K562 (cell line): ENCODE results near the gene UPF1. TPM values are rescaled to one million over a fixed set of nuclear protein-coding genes. Genes with fewer than 3 reads are reported as not detected.
"Not testable (repeated sequence)": the region's sequence is repeated elsewhere in the genome, so short reads cannot be mapped to it uniquely, and the experiment has no call there.

Experiments
- ATAC-seq: fragments of 200-7000 bp; cut with Tn5 transposase; 3 replicates; pipeline ENCODE4 v1.9.1; 2020; ENCODE audit warnings: moderate library complexity
- BruUV-seq: library from RNA; stranded (reverse); fragments of 400-500 nt; replicated peaks from 2 replicates; lab custom pipeline; 2021; lab: Mats Ljungman, UMichigan
- CTCF ChIA-PET: fragments of 300-600 bp; formaldehyde crosslinking; extraction: SDS; loops from one replicate; lab custom pipeline; 2021; ENCODE audit warnings: low intra/inter-chr PET ratio; lab: Yijun Ruan, JAX
- POLR2A ChIA-PET: fragments of 300-600, 350-650 bp; sonication (Branson Sonifier 250); formaldehyde crosslinking; extraction: SDS; loops from one replicate; lab custom pipeline; 2021; ENCODE audit warnings: antibody characterized with exemption, inconsistent platforms; lab: Yijun Ruan, JAX
- DNase-seq, 4 experiments: peaks; one replicate each; pipeline versions ENCODE4 v3.0.0 to v3.0.0-alpha.2; 2011 to 2018; ENCODE audit warnings: low spot score in 3 of 4, mixed read lengths in 3 of 4; ENCODE audit errors: extremely low read depth in 1 of 4
- FAIRE-seq: peaks from 2 replicates; lab custom pipeline; 2011; peaks lifted over from hg19 to GRCh38; lab: Jason Lieb, UNC
- H2AFZ ChIP-seq: 2 replicates; pipeline ENCODE4 v1.6.0; 2011; ENCODE audit warnings: low read depth, low read length, control low read depth, inconsistent platforms
- H3K27ac ChIP-seq: fragments of 200-600 bp; 3 replicates; pipeline ENCODE4 v1.8.0; 2011; ENCODE audit warnings: low read depth, mild to moderate bottlenecking, control low read depth, inconsistent platforms, low read length, moderate library complexity, mixed read lengths; ENCODE audit errors: extremely low read depth
- H3K27me3 ChIP-seq, 2 experiments: fragments of 300-600 bp in 1 of 2; 2 replicates in 1 of 2; 3 replicates in 1 of 2; pipeline versions ENCODE4 v1.6.0 to v1.8.0; 2011; ENCODE audit warnings: inconsistent platforms in 2 of 2, low read length in 2 of 2, mild to moderate bottlenecking in 1 of 2, mixed read lengths in 1 of 2, moderate library complexity in 1 of 2; ENCODE audit not compliant: control insufficient read depth in 2 of 2, insufficient read depth in 2 of 2
- H3K36me3 ChIP-seq: fragments of 300-600 bp; 3 replicates; pipeline ENCODE4 v1.8.0; 2011; ENCODE audit warnings: mild to moderate bottlenecking, low read length, inconsistent platforms; ENCODE audit not compliant: control insufficient read depth, insufficient read depth
- H3K4me1 ChIP-seq, 2 experiments: fragments of 200-600 bp in 1 of 2; replicated peaks in 1 of 2; 2 replicates in 1 of 2; 3 replicates in 1 of 2; pipeline versions ENCODE4 v1.5.1 to v1.8.0; 2011; ENCODE audit warnings: inconsistent platforms in 2 of 2, low read length in 2 of 2, mild to moderate bottlenecking in 1 of 2, mixed read lengths in 1 of 2, moderate library complexity in 1 of 2; ENCODE audit not compliant: control insufficient read depth in 2 of 2, insufficient read depth in 2 of 2
- H3K4me2 ChIP-seq: 2 replicates; pipeline ENCODE4 v1.6.1; 2011; ENCODE audit warnings: low read length, control low read depth, inconsistent platforms, mixed read lengths; ENCODE audit not compliant: insufficient read depth
- H3K4me3 ChIP-seq: fragments of 200-600 bp; sonication (generic), shearing (Covaris generic); 2 replicates; pipeline ENCODE4 v1.5.1; 2016; ENCODE audit warnings: control low read depth, inconsistent platforms
- H3K79me2 ChIP-seq: fragments of 200-600 bp; 3 replicates; pipeline ENCODE4 v1.8.0; 2011; ENCODE audit warnings: low read length, inconsistent platforms; ENCODE audit not compliant: control insufficient read depth, insufficient read depth
- H3K9ac ChIP-seq, 2 experiments: 2 replicates each; pipeline versions ENCODE4 v1.6.0 to v1.6.1; 2011; ENCODE audit warnings: low read depth in 2 of 2, low read length in 2 of 2, control low read depth in 1 of 2, inconsistent platforms in 1 of 2, mild to moderate bottlenecking in 1 of 2, mixed read lengths in 1 of 2; ENCODE audit not compliant: insufficient read depth in 1 of 2
- H3K9me1 ChIP-seq: one replicate; pipeline ENCODE4 v1.6.0; 2011; ENCODE audit warnings: inconsistent platforms, mild to moderate bottlenecking, low read length, moderate library complexity; ENCODE audit not compliant: control insufficient read depth, insufficient read depth
- H3K9me3 ChIP-seq: replicated peaks from 2 replicates; pipeline ENCODE4 v1.5.1; 2011; ENCODE audit warnings: low read depth, low read length, inconsistent platforms; ENCODE audit not compliant: control insufficient read depth, insufficient read depth
- H4K20me1 ChIP-seq: replicated peaks from 2 replicates; pipeline ENCODE4 v1.6.1; 2011; ENCODE audit warnings: low read length, inconsistent platforms, mixed read lengths; ENCODE audit not compliant: control insufficient read depth, insufficient read depth
- ATF3 ChIP-seq, 2 experiments: fragments of 450-650 bp in 1 of 2; sonication (generic) in 1 of 2; formaldehyde crosslinking in 1 of 2; IDR thresholded peaks in 1 of 2; conservative IDR thresholded peaks in 1 of 2; 2 replicates each; pipeline versions ENCODE4 v1.6.1 to v1.8.1; 2016 to 2023; ENCODE audit warnings: mild to moderate bottlenecking in 2 of 2, moderate library complexity in 2 of 2, inconsistent platforms in 1 of 2, missing genetic modification reagents in 1 of 2
- CEBPB ChIP-seq: fragments of 450-650 bp; IDR thresholded peaks from 2 replicates; pipeline ENCODE4 v1.6.1; 2016; ENCODE audit warnings: missing genetic modification characterization, missing compliant biosample characterization
- IRF9 ChIP-seq: fragments of 450-650 bp; IDR thresholded peaks from 2 replicates; pipeline ENCODE4 v1.6.1; 2016; ENCODE audit warnings: missing biosample characterization, missing genetic modification characterization
- WGBS: fragments of 100-300 bp; shearing (Covaris generic); methylation state at CpG from one replicate; pipeline ENCODE4 v1.1.6; 2016; ENCODE audit warnings: low coverage, mixed read lengths; ENCODE audit not compliant: insufficient coverage; ENCODE audit errors: missing lambda C conversion rate; 5-methylcytosine and 5-hydroxymethylcytosine counted together
- in situ Hi-C: fragments of 300-500 bp; cut with MboI; formaldehyde crosslinking; loops from 4 replicates; pipeline ENCODE4 v1.15.0; 2018; ENCODE audit warnings: inconsistent platforms, mixed read lengths
- intact Hi-C: fragments of 100-400 bp; cut with micrococcal nuclease; formaldehyde crosslinking; loops from 2 replicates; pipeline ENCODE4 v1.14.2; 2022
- polyA plus RNA-seq, 8 experiments: library from polyadenylated mRNA; depleted of rRNA in 4 of 8; stranded (reverse) in 5 of 8; unstranded in 3 of 8; fragments of >200 nt; fragmentation: Nextera tagmentation in 2 of 8; fragmentation: Illumina TruSeq in 1 of 8; extraction: Ambion mirVana in 2 of 8; extraction: Trizol in 1 of 8; gene quantifications; 2 replicates each; pipeline versions ENCODE4 v1.2.1 to v1.2.3, GENCODE V29; 2011 to 2014; ENCODE audit warnings: inconsistent platforms in 1 of 8, missing spikeins in 1 of 8
- total RNA-seq, 7 experiments: library from RNA; depleted of rRNA in 6 of 7; stranded (reverse); fragments of >200 nt in 6 of 7; fragmentation: Illumina TruSeq in 2 of 7; extraction: Trizol in 2 of 7; gene quantifications; 2 replicates each; pipeline versions ENCODE4 v1.2.1 to v1.2.3, GENCODE V29; 2011 to 2021; ENCODE audit warnings: low replicate concordance in 1 of 7

UPF1 gene
- total and polyA plus RNA-seq, 9 of the 15 experiments (the other 6 are each of a cell fraction or from before 2014, with no cell fraction given), result 0.34 to 103 (median 27.9) TPM

- H4K20me1 ChIP-seq; H3K79me2 ChIP-seq; H3K9me3 ChIP-seq; FAIRE-seq; H2AFZ ChIP-seq; ATAC-seq; intact Hi-C loops; DNase-seq; H3K4me3 ChIP-seq; H3K36me3 ChIP-seq; BruUV-seq; TF ChIP-seq ATF3 (CRISPR knock-in tag; conservative IDR thresholded peaks at IDR 0.05): not testable (repeated sequence)
- POLR2A ChIA-PET, result interaction anchor here (0.7 to 1.2 kb wide), 4 partner anchors 24 to 665 kb away, joined by 3 to 4 read pairs (median 3); no protein-coding TSS in a partner anchor
- TF ChIP-seq CEBPB (tag) (peak; percentile 38; the same call in 1 of the 2 replicates), ATF3 (IDR thresholded peaks at IDR 0.05) (peak; percentile 57), IRF9 (tag) (0 out of 2 replicates have a peak, but pooled peaks have one; percentile 33)
- TF ChIP-seq, all 486 proteins: peak for 3; not testable (repeated sequence) for 483
- in situ Hi-C loops, H3K4me2 ChIP-seq, H3K9ac ChIP-seq, H3K27ac ChIP-seq, H3K4me1 ChIP-seq, CTCF ChIA-PET, H3K9me1 ChIP-seq: not testable (repeated sequence)
- 21% methylated on average over 5 of the region's 5 CpGs for WGBS
- H3K27me3 ChIP-seq, result peaks cover 43 to 69% of the 10 kb centered on the region in 2 experiments
Measured at GRCh38 chr19:18811638-18812037, 20.1 kb upstream of the UPF1 start.
